Right lobe of liver (tissue), 4 donors: ENCODE data around the gene RALB.

Experiments
- POLR2A ChIP-seq: fragments of 450-650 bp; IDR thresholded peaks from one replicate; pipeline ENCODE4 v1.6.1; 2017; ENCODE audit warnings: antibody characterized with exemption, mild to moderate bottlenecking
- TF ChIP-seq, protein P1 (sequence below), 4 donors: fragments of 200-600 bp in 3 of 4; fragments of 450-650 bp in 1 of 4; IDR thresholded peaks; one replicate each; pipeline versions ENCODE4 v1.5.1 to v1.8.0; 2016 to 2022; ENCODE audit warnings: antibody characterized with exemption in 4 of 4, mild to moderate bottlenecking in 2 of 4
- donor health status: DM: no; HTN: no; CAD: no.
- donor health status: DM: no; HTN: no; CAD: no.
- donor health status: DM: no; HTN: yes; CAD: no.

GRCh38 chr2:120235681-120236080 lies 17.0 kb upstream of the RALB start:
- TF ChIP-seq, protein P1, sequence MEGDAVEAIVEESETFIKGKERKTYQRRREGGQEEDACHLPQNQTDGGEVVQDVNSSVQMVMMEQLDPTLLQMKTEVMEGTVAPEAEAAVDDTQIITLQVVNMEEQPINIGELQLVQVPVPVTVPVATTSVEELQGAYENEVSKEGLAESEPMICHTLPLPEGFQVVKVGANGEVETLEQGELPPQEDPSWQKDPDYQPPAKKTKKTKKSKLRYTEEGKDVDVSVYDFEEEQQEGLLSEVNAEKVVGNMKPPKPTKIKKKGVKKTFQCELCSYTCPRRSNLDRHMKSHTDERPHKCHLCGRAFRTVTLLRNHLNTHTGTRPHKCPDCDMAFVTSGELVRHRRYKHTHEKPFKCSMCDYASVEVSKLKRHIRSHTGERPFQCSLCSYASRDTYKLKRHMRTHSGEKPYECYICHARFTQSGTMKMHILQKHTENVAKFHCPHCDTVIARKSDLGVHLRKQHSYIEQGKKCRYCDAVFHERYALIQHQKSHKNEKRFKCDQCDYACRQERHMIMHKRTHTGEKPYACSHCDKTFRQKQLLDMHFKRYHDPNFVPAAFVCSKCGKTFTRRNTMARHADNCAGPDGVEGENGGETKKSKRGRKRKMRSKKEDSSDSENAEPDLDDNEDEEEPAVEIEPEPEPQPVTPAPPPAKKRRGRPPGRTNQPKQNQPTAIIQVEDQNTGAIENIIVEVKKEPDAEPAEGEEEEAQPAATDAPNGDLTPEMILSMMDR (IDR thresholded peaks at IDR 0.05), result no peak
- TF ChIP-seq POLR2A, result no peak
